Left renal pelvis (tissue), 4 donors: ENCODE results near the gene KAT5. TPM values are rescaled to one million over a fixed set of nuclear protein-coding genes. Genes with fewer than 3 reads are reported as not detected.
"Not testable (repeated sequence)": the region's sequence is repeated elsewhere in the genome, so short reads cannot be mapped to it uniquely, and the experiment has no call there.

ENCODE experiments used
- DNase-seq, 4 donors: peaks; one replicate each; pipeline ENCODE4 v3.0.0-alpha.2; 2013; ENCODE audit warnings: low read depth in 4 of 4, low spot score in 3 of 4
- polyA plus RNA-seq, 4 donors: library from polyadenylated mRNA; unstranded; fragments of 120-200 nt; gene quantifications; one replicate each; pipeline ENCODE4 v1.2.1, GENCODE V29; 2013; ENCODE audit not compliant: insufficient read length in 4 of 4

KAT5 gene
- polyA plus RNA-seq, 4 donors: 47.9 to 80.4 (median 65.7) TPM

- DNase-seq: not testable (repeated sequence)
These were observed 5.0 kb upstream of the KAT5 start for GRCh38 chr11:65707002-65707401.

- no peak for DNase-seq
These were observed 3.6 kb upstream of the KAT5 start for GRCh38 chr11:65708451-65708850.

GRCh38 chr11:65709661-65710060 lies 2.4 kb upstream of the KAT5 start:
- DNase-seq: no peak

- DNase-seq: no peak
These were observed 1.6 kb upstream of the KAT5 start for GRCh38 chr11:65710421-65710820.

- no peak for DNase-seq
These were observed 603 bp downstream of the KAT5 start for GRCh38 chr11:65712633-65713076.

GRCh38 chr11:65713212-65713969 lies 1.3 kb downstream of the KAT5 start:
- no peak for DNase-seq

- DNase-seq: no peak
These were observed 2.4 kb downstream of the KAT5 start for GRCh38 chr11:65714433-65714832.

GRCh38 chr11:65716302-65716701 lies 4.2 kb downstream of the KAT5 start:
- DNase-seq: no peak

GRCh38 chr11:65716774-65717405 lies 4.8 kb downstream of the KAT5 start:
- no peak for DNase-seq

- DNase-seq: no peak
These were observed 5.9 kb downstream of the KAT5 start for GRCh38 chr11:65717906-65718305.

GRCh38 chr11:65718531-65718930 lies 6.5 kb downstream of the KAT5 start:
- DNase-seq: no peak

GRCh38 chr11:65718964-65719492 lies 7.0 kb downstream of the KAT5 start:
- DNase-seq: no peak

- DNase-seq: no peak
These were observed 7.8 kb downstream of the KAT5 start for GRCh38 chr11:65719871-65720210.

- DNase-seq: peak; percentile 60 to 75 (median 73)
These were observed 8.3 kb downstream of the KAT5 start, which contains the start of gene RNASEH2C for GRCh38 chr11:65720211-65720934. Gene RNASEH2C, minus strand, starts transcription at chr11:65720798. Its CDS starts 40 bp downstream, at chr11:65720758.

- no peak for DNase-seq
These were observed 10.2 kb downstream of the KAT5 start for GRCh38 chr11:65722261-65722660.

- no peak for DNase-seq
These were observed 14.6 kb downstream of the KAT5 start for GRCh38 chr11:65726660-65727059.

GRCh38 chr11:65727865-65728264 lies 15.8 kb downstream of the KAT5 start:
- no peak for DNase-seq

- DNase-seq: no peak
These were observed 18.4 kb downstream of the KAT5 start for GRCh38 chr11:65730461-65730860.

GRCh38 chr11:65735111-65735510 lies 23.1 kb downstream of the KAT5 start:
- not testable (repeated sequence) for DNase-seq

- no peak for DNase-seq
These were observed 24.8 kb downstream of the KAT5 start for GRCh38 chr11:65736810-65737209.

GRCh38 chr11:65739022-65739421 lies 27.0 kb downstream of the KAT5 start:
- no peak for DNase-seq
